GM12878 (cell line): ENCODE data around the gene SRSF1.

Experiments
- HDAC2 ChIP-seq: fragments of 200-600 bp; sonication (generic); IDR thresholded peaks from 2 replicates; pipeline ENCODE4 v1.6.1; 2017
- RFX5 ChIP-seq: IDR thresholded peaks from 2 replicates; pipeline ENCODE4 v1.6.1; 2011; ENCODE audit warnings: low read depth, low read length, improper control_type of control experiment

DNA sequence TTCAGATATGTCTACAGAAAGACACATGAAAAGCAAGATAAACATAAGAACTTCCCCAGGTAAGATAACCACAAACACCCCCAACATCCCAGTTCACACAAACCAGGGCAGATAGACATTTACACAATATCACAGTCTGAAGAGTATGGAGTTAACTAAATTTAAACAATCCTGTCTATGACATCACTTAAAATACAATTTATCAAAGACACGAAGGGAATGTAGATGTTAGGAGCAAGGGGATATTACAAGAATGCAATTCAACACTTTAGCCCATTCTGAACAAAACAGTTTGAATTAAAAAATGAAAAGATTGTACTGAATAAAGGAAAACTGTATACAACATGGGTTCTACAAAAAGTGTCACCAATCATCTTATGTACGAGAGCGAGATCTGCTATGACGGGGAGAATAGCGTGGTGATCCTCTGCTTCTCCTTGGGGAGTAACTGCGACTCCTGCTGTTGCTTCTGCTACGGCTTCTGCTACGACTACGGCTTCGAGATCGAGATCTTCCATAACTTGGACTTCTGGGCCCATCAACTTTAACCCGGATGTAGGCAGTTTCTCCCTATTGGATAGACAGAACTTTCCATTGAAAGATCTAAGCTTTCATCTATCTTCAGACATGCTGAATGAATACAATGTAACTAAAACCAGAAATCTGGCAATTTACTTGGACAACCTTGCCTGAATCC, 1.9 kb downstream of the SRSF1 start:
- TF ChIP-seq RFX5 (no peak), HDAC2 (no peak)
